CD14-positive monocyte (primary cell): ENCODE data around the gene SPEN. TPM values are rescaled to one million over a fixed set of nuclear protein-coding genes. Genes with fewer than 3 reads are reported as not detected.
A peak's percentile ranks its signal among the peaks of the same experiment; 100 is the strongest.
"Not testable (repeated sequence)": the region's sequence is repeated elsewhere in the genome, so short reads cannot be mapped to it uniquely, and the experiment has no call there.

Source experiments
- DNase-seq, 3 donors: peaks; one replicate each; pipeline ENCODE4 v3.0.0-alpha.2; 2011 to 2022
- H2AFZ ChIP-seq: 2 replicates; pipeline ENCODE4 v1.6.0; 2012; ENCODE audit warnings: mild to moderate bottlenecking, low read depth, low read length, inconsistent platforms; ENCODE audit not compliant: insufficient read depth, poor library complexity, severe bottlenecking
- H3K27ac ChIP-seq, 2 donors: 1 replicate in 1 of 2; 2 replicates in 1 of 2; pipeline ENCODE4 v1.5.1; 2012 to 2013; ENCODE audit warnings: low read length in 2 of 2, control low read depth in 1 of 2, inconsistent platforms in 1 of 2, low read depth in 1 of 2, mild to moderate bottlenecking in 1 of 2
- H3K27me3 ChIP-seq, 2 donors: one replicate each; pipeline versions ENCODE4 v1.6.0 to v1.6.1; 2011 to 2013; ENCODE audit warnings: low read length in 2 of 2; ENCODE audit not compliant: control insufficient read depth in 2 of 2, insufficient read depth in 2 of 2
- H3K36me3 ChIP-seq, 2 donors: replicated peaks in 1 of 2; 1 replicate in 1 of 2; 2 replicates in 1 of 2; pipeline versions ENCODE4 v1.5.1 to v1.6.1; 2012 to 2013; ENCODE audit warnings: low read length in 2 of 2, control low read depth in 1 of 2, inconsistent platforms in 1 of 2, mild to moderate bottlenecking in 1 of 2; ENCODE audit not compliant: insufficient read depth in 2 of 2, control insufficient read depth in 1 of 2
- H3K4me1 ChIP-seq, 2 donors: 1 replicate in 1 of 2; 2 replicates in 1 of 2; pipeline versions ENCODE4 v1.5.1 to v1.6.1; 2012 to 2013; ENCODE audit warnings: low read length in 2 of 2, control low read depth in 1 of 2, inconsistent platforms in 1 of 2, mild to moderate bottlenecking in 1 of 2, moderate library complexity in 1 of 2; ENCODE audit not compliant: insufficient read depth in 2 of 2, control insufficient read depth in 1 of 2
- H3K4me2 ChIP-seq: replicated peaks from 2 replicates; pipeline ENCODE3; 2012; ENCODE audit warnings: low read length, moderate library complexity, mild to moderate bottlenecking; ENCODE audit not compliant: poor library complexity, severe bottlenecking; ENCODE audit errors: extremely low read depth
- H3K4me3 ChIP-seq, 3 experiments: fragments of 200-600 bp in 1 of 3; sonication (generic) in 1 of 3; replicated peaks in 1 of 3; 1 replicate in 2 of 3; 2 replicates in 1 of 3; pipeline ENCODE4 v1.5.1; 2011 to 2013; ENCODE audit warnings: low read length in 3 of 3, mild to moderate bottlenecking in 3 of 3, control low read depth in 2 of 3, low read depth in 2 of 3, inconsistent platforms in 1 of 3, moderate library complexity in 1 of 3
- H3K79me2 ChIP-seq: 2 replicates; pipeline ENCODE4 v1.6.0; 2012; ENCODE audit warnings: mild to moderate bottlenecking, control low read depth, inconsistent platforms, low read length, moderate library complexity; ENCODE audit not compliant: insufficient read depth
- H3K9ac ChIP-seq: 2 replicates; pipeline ENCODE4 v1.6.0; 2017; ENCODE audit warnings: low read length, mild to moderate bottlenecking; ENCODE audit not compliant: insufficient read depth, poor library complexity, severe bottlenecking
- H3K9me3 ChIP-seq, 2 donors: replicated peaks in 1 of 2; 1 replicate in 1 of 2; 2 replicates in 1 of 2; pipeline versions ENCODE4 v1.5.1 to v1.6.1; 2012 to 2013; ENCODE audit warnings: low read length in 2 of 2, control low read depth in 1 of 2; ENCODE audit not compliant: control insufficient read depth in 1 of 2, insufficient read depth in 1 of 2
- H4K20me1 ChIP-seq: 2 replicates; pipeline ENCODE4 v1.6.0; 2012; ENCODE audit warnings: mild to moderate bottlenecking, low read length, control low read depth, moderate library complexity; ENCODE audit not compliant: insufficient read depth
- H3K27ac Mint-ChIP-seq, 7 donors: one replicate each; pipeline ENCODE4 v1.8.0; 2020; ENCODE audit warnings: mild to moderate bottlenecking in 7 of 7, mixed read lengths in 7 of 7, moderate library complexity in 6 of 7, inconsistent platforms in 2 of 7
- H3K27me3 Mint-ChIP-seq, 3 donors: one replicate each; pipeline ENCODE4 v1.8.0; 2021 to 2022; ENCODE audit warnings: low read depth in 3 of 3, mild to moderate bottlenecking in 3 of 3, mixed read lengths in 3 of 3, moderate library complexity in 3 of 3, inconsistent platforms in 1 of 3
- H3K36me3 Mint-ChIP-seq, 2 donors: one replicate each; pipeline ENCODE4 v1.8.0; 2020; ENCODE audit warnings: mixed read lengths in 2 of 2, inconsistent platforms in 1 of 2, mild to moderate bottlenecking in 1 of 2
- H3K4me1 Mint-ChIP-seq: one replicate; pipeline ENCODE4 v1.8.0; 2020; ENCODE audit warnings: mild to moderate bottlenecking, mixed read lengths
- H3K4me3 Mint-ChIP-seq, 2 donors: one replicate each; pipeline ENCODE4 v1.8.0; 2020; ENCODE audit warnings: mild to moderate bottlenecking in 2 of 2, mixed read lengths in 2 of 2, moderate library complexity in 1 of 2
- H3K9me3 Mint-ChIP-seq, 7 donors: one replicate each; pipeline ENCODE4 v1.8.0; 2020 to 2022; ENCODE audit warnings: mixed read lengths in 7 of 7, mild to moderate bottlenecking in 6 of 7, moderate library complexity in 6 of 7, inconsistent platforms in 2 of 7
- CTCF ChIP-seq: fragments of 200-600 bp; IDR thresholded peaks from one replicate; pipeline ENCODE4 v1.8.0; 2022; ENCODE audit warnings: antibody characterized with exemption, mild to moderate bottlenecking
- WGBS: methylation state at CpG from one replicate; pipeline ENCODE4 v1.1.5; 2013; ENCODE audit warnings: missing lambda C conversion rate; ENCODE audit not compliant: insufficient coverage; 5-methylcytosine and 5-hydroxymethylcytosine counted together
- intact Hi-C, 2 donors: fragments of 100-400 bp; cut with micrococcal nuclease; formaldehyde crosslinking; loops; one replicate each; pipeline versions ENCODE4 v1.15.0 to v1.15.1; 2023
- polyA plus RNA-seq, 3 donors: library from polyadenylated mRNA; depleted of rRNA in 1 of 3; unstranded in 2 of 3; stranded (reverse) in 1 of 3; fragments of 300-500 nt in 2 of 3; fragments of >200 nt in 1 of 3; fragmentation: Illumina TruSeq in 2 of 3; gene quantifications; 1 replicate in 2 of 3; 2 replicates in 1 of 3; pipeline ENCODE4 v1.2.3, GENCODE V29; 2012 to 2021

SPEN gene
- polyA plus RNA-seq, 3 donors = 3.1 to 30.9 (median 6.1) TPM

- Mint-ChIP-seq H3K4me3 (no peak overlapping the region), H3K4me1 (peaks cover 22% of the 10 kb centered on the region), H3K27ac (peak overlapping the region in 2 of 7 donors; percentile 15 to 62), H3K27me3 (no peaks in the 10 kb centered on the region), H3K36me3 (no peaks in the 10 kb centered on the region), H3K9me3 (peaks cover 0 to 1% (median 0%) of the 10 kb centered on the region in 7 donors)
- no peak overlapping the region for H3K9ac ChIP-seq
- intact Hi-C loops = loop anchor here in 1 of 2 donors (5.0 kb wide), 1 partner anchor 49 kb away; no protein-coding TSS in a partner anchor
- H3K4me2 ChIP-seq = no peak overlapping the region
- H2AFZ ChIP-seq = no peak overlapping the region
- no peak for DNase-seq
- H3K4me3 ChIP-seq = no peak overlapping the region
- H3K9me3 ChIP-seq = no peaks in the 10 kb centered on the region
- TF ChIP-seq CTCF = no peak
- H3K27ac ChIP-seq = no peak overlapping the region
- H3K79me2 ChIP-seq = peaks cover 26% of the 10 kb centered on the region
- H3K36me3 ChIP-seq = no peaks in the 10 kb centered on the region
- whole genome bisulfite sequencing = 94% methylated on average over 2 of the region's 4 CpGs
- H4K20me1 ChIP-seq = no peaks in the 10 kb centered on the region
- H3K4me1 ChIP-seq = peaks cover 23 to 34% of the 10 kb centered on the region in 2 donors
- no peaks in the 10 kb centered on the region for H3K27me3 ChIP-seq
Observed at GRCh38 chr1:15838721-15839120, 8.8 kb upstream of the SPEN start.

- H3K4me1 Mint-ChIP-seq = peaks cover 17% of the 10 kb centered on the region
- Histone ChIP-seq H3K4me2 (no peak overlapping the region), H3K27me3 (no peaks in the 10 kb centered on the region), H3K27ac (no peak overlapping the region), H3K9ac (no peak overlapping the region), H3K36me3 (no peaks in the 10 kb centered on the region), H4K20me1 (peaks cover 6% of the 10 kb centered on the region), H3K4me3 (no peak overlapping the region), H3K9me3 (no peaks in the 10 kb centered on the region), H2AFZ (no peak overlapping the region), H3K4me1 (peaks cover 14 to 17% of the 10 kb centered on the region in 2 donors), H3K79me2 (peaks cover 54% of the 10 kb centered on the region)
- peaks cover 0 to 4% of the 10 kb centered on the region in 2 donors for H3K36me3 Mint-ChIP-seq
- intact Hi-C loops = no loop called here
- 100% methylated on average over 1 of the region's 3 CpGs for WGBS
- H3K9me3 Mint-ChIP-seq = peaks cover 0 to 1% (median 0%) of the 10 kb centered on the region in 7 donors
- H3K27ac Mint-ChIP-seq = no peak overlapping the region
- DNase-seq = no peak
- no peak overlapping the region for H3K4me3 Mint-ChIP-seq
- no peaks in the 10 kb centered on the region for H3K27me3 Mint-ChIP-seq
- TF ChIP-seq CTCF = no peak
Observed at GRCh38 chr1:15843826-15844572, 3.5 kb upstream of the SPEN start.

DNA sequence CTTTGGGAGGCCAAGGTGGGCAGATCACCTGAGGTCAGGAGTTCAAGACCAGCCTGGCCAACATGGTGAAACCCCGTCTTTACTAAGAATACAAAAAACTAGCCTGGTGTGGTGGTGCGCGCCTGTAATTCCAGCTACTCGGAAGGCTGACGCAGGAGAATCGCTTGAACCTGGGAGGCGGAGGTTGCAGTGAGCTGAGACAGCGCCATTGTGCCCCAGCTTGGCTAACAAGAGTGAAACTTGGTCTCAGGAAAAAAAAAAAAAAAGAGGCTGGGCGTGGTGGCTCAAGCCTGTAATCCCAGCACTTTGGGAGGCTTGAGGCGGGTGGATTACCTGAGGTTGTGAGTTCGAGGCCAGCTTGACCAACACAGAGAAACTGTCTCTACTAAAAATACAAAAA, 1.5 kb upstream of the SPEN start:
- H3K36me3 ChIP-seq, H3K36me3 Mint-ChIP-seq, H3K27me3 Mint-ChIP-seq, H3K9me3 Mint-ChIP-seq, H3K9me3 ChIP-seq, H3K27me3 ChIP-seq, DNase-seq, H3K9ac ChIP-seq, H3K27ac ChIP-seq: not testable (repeated sequence)
- H3K4me1 Mint-ChIP-seq = peaks cover 31% of the 10 kb centered on the region
- Histone ChIP-seq H3K4me3 (peak overlapping the region in 1 of 3 experiments; percentile 97), H2AFZ (peak overlapping the region; percentile 80), H3K79me2 (peaks cover 71% of the 10 kb centered on the region), H3K4me2 (peak overlapping the region; percentile 100), H4K20me1 (peaks cover 24% of the 10 kb centered on the region), H3K4me1 (peaks cover 24 to 31% of the 10 kb centered on the region in 2 donors)
- intact Hi-C loops = loop anchor here in 1 of 2 donors (5.0 kb wide), 1 partner anchor 36 kb away; no protein-coding TSS in a partner anchor
- peak overlapping the region in 1 of 2 donors; percentile 92 for H3K4me3 Mint-ChIP-seq
- 98% methylated on average over 8 of the region's 11 CpGs for WGBS
- H3K27ac Mint-ChIP-seq = peak overlapping the region in 3 of 7 donors; percentile 32 to 71 (median 40)
